Glomerular visceral epithelial cell (primary cell): ENCODE measurements around the gene MYO1E.

Source experiments
- DNase-seq: peaks from one replicate; pipeline ENCODE4 v3.0.0-alpha.2; 2016; ENCODE audit errors: extremely low spot score

MYO1E gene

DNA sequence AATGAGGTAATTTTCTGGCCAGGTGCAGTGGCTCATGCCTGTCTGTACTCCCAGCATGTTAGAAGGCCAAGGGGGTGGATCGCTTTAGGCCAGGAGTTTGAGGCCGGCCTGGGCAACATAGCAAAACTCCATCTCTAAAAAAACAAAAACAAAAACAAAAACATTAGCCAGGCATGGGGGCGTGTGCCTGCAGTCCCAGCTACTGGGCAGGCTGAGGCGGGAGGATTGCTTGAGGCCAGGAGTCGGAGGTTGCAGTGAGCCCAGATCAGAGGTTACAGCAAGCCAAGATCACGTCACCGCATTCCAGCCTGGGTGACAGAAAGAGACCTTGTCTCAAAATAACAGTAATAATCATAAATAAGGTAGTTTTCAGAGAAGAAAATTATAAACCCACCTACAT is 110.4 kb downstream of the MYO1E start:
- no peak for DNase-seq

DNA sequence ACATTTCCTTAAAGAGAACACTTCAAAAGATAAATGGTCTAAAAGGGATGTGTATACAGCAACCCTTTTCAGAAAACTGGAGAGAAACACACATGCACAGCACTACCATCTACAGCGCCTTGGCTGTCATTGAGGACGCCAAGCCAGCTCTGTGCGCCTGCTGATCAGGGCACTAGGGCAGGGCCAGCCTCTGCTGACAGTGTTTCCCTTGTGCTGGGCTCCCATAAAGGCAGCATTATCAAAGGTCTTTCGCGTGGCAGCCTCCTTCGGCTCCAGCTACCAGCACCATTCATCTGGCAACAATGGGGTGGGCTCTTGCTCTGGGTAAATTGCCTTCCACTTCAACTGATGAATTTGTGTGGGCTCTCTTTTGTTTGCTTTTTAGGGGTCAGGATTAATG is 112.6 kb downstream of the MYO1E start:
- DNase-seq = no peak

DNA sequence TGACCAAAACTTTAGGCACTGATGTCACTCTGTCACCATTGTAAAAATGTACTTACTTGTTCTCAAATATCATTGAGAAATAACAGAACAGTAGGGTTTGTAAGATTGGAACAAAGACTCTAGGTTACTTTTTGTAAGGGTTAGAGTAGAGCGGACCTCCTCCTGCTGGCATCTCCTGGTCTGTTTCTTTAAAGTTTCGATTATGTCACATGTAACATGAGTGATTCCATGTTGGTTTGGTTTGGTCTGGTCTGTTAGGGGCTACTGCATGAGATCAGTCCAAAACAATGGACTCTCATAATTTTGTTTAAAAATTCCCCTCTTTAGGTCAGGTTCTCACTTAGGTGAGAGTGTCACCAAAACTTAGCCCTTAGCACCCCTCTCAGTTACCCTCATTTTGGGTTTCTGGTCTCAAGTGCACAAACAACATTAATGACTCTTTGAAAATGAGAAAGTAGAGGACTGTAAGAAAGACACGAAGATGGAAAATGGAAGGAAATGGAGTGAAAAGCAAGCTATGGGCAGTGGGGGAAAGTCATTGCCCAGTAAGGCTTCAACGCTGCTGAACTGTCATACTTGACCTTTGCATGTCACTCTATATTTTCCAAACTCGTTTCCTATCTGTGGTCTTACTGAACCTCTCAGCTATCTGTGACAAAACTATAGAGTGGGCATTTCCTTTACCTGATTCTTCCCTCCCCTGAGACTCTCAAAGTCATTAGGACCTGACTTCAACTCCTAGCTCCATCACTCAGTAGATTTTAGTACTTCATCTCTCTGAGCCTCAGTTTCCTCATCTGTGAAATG is 113.3 kb downstream of the MYO1E start:
- no peak for DNase-seq

DNA sequence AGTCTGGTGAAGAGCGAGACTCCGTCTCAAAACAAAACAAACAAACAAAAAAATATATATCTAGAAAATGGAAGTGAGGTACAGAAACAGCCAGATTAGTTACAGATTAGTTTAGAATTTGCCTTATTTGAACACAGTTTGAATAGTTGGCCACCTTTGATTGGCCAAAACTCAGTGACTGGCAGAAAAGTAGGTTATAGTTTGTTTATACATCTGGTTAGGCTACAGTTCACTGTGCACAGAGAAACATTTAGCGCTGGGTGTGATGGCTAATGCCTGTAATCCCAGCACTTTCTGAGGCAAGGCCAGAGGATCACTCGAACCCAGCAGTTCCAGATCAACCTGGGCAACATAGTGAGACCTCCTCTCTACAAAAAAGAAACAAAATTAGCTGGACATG is 114.4 kb downstream of the MYO1E start:
- DNase-seq = no peak

DNA sequence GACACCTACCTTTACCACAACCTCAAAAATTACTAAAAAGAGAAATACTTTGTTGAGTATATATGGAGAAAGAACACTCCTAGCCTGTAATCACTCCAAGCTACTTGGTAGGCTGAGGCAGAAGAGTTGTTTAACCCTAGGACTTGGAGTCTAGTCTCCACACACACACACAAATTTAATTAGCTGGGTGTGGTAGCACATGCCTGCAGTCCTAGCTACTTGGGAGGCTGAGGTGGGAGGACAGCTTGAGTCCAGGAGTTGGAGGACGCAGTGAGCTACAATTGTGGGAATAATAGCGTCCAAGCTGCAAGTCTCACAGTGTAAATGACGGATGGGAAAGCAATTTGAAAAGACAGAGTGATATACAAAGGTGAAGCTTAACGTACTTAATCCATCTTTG is 115.5 kb downstream of the MYO1E start:
- no peak for DNase-seq

DNA sequence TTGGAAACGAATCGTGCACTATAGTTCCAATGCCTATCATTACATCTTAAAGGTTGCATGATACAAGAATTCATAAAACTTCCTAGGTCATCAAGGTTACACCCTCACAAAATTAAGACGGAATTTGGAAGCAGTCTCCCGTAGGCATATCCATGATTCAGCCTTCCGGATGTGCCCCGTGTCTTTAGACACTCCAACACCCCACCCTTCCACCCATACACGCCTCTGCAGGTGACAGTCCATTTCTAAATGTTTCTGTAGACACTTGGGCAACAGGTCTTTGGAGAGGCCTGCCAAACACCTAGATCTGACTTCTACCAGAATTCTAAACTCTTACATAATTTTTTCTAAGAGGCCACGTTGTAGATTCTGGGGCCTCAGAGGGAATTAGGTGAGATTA is 116.2 kb downstream of the MYO1E start:
- no peak for DNase-seq

DNA sequence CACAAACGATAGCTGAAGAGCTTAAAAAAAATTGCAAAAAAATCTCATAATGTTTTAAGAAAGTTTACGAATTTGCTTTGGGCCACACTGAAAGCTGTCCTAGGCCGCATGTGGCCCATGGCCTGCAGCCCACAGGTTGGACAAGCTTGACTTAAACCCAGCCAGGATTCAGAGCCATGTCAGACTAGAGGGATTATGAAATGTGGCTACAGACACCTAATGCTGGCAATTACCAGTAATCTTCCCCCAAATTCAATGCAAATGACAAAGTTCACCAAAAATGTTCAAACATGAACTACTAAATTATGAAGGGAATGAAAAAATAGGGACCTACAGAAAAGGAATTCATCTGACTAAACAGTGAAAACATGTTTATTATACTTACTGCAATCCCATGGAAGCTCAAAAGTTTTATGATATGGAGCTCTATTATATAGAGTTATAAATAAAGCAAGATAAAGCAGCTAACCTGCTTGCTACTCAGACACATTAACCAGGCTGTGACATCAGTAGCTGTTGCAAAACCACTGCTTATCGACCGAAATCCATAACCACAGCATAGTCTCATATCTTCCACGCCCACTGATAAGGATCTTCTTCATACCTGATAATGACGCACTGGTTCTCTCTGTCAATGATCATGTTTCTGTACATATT is 116.9 kb downstream of the MYO1E start:
- no peak for DNase-seq

DNA sequence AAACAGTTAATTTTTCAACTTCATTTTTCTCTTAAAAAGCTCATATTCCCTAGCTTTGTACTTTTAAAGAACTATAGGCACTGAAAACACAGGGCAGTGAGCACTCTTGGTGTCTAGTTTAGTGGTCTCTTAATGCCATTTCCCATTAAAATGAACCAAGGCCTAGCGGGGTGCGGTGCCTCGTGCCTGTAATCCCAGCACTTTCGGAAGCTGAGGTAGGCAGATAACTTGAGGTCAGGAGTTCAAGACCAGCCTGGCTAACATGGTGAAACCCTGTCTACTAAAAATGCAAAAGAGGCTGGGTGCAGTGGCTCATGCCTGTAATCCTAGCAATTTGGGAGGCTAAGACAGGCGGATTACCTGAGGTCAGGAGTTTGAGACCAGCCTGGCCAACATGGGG is 120.5 kb downstream of the MYO1E start:
- no peak for DNase-seq

DNA sequence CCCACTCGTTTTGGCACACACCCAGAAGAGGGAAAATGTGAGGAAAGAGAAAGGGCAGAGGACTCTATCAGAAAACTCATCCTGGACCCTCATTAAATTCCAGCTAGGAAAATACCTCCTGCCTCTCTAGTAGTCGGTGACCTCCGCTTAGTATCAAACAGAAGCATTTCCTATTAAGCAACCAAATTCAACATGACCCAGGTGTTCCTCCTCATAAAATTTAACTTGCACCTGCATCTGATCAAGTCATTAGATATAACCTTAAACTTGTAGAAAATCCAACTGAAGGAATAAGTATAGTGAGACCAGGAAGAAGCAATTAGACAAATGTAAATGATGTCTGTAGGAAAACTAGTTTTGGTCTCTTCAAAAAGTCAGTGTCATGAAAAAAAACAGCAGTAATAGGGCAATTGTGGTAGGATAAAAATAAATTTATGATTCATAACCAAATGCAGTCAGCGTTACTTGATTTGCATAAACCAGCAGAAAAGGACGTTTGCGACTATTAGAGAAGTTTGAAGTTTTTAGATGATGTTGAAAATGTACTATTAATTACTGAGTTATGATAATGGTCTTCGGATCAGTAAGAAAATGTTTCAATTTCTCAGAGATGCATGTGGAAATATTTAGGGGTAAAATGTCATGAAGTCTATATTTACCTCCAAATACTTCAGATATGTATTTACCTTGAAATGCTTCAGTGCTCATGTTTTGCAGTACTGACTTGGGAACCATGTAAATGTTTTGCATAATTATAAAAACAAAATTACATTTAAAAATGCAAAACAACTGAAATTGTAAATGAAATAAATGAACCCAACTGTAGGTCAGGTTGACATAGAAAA is 121.4 kb downstream of the MYO1E start:
- no peak for DNase-seq

DNA sequence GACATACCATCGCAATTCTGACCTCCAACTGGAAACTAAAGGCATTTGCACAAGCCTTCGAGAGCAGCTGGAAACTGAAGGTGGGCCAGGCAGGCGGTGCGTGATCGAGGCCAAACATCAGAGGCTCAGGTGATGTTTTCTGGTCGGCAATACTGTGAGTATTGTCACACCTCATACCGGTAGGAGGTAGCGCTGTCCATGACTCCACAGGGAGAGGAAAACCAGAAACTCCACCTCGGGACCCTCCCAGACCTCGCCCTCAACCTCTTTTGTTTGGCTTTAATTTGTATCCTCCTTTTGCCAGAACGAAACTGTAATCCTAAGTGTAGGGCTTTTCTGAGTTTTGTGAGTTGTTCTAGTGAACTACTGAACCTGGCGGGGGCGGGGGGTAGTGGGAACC is 122.4 kb downstream of the MYO1E start:
- no peak for DNase-seq

DNA sequence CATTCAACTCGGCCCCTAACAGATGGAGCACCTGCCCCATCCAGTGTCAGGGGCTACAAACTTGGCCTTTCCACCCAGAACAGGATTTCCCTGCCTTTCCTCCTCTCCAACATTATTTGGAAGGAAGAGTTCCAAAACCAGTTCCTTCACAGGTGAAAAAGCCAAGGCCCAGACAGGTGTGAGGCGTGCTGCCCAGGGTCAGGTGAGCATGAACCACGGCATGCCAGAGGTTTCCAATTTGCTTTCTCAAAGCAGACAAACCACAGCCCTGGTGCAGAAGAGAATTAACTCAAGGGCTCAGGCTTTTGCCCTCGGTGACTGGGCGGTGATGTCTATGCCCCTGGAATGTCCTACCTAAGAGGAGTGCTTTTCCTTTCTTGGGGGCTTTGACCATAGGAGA is 122.9 kb downstream of the MYO1E start:
- DNase-seq = no peak

DNA sequence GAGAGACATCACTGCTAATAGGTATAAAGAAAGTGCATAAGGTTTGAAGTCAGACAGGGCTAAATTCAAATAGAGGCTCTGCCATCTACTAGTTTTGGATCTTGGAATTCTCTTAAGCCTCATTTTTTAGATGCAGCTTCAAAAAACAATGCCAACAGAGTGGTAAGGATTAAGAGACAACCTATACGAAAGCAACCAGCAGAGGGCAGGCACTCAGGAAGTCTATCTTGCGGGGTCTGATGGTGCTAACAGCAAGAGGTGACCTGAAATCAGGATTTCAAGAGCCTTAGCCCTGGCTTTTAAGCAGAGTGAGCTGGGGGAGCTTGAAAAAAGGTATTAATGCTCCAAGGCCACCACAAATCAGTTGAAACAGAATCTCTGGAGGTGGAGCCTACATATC is 125.3 kb downstream of the MYO1E start:
- peak; percentile 66 for DNase-seq

DNA sequence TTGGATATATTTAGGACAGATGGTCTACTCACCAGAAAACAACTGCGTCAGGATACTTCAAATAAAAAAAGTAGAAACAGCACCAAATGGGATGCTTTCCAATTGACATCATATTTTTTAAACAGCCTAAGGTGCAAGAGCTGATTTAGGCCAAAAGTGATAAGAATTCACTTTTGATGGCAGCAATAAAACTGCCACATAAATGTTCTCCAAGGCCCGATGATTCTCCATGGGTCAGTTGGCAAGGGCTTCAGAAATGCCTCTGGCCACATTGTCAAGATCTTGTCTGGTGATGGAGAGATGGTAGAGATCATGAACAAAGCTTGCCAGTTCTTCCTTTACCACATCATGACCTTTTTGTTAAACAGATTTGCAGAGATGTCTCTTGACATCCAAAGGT is 127.1 kb downstream of the MYO1E start:
- no peak for DNase-seq

DNA sequence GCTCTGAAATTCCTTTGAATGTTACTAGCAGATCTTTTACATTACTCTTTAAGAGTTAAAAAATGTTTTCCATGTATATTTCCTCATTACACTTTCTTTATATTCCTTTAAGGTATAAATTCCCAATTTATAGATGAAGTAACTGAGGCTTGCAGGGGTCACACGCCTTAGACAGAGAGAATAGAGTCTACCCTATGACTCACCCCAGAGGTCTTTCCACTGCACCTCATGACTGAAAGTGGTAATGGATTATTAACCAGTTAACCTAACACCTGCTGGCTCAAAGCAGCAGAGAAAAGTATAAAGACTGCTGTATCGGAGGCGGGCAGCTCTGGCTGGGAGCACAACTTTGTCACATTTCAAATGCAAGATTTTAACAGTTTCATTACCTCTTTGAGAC is 128.3 kb downstream of the MYO1E start:
- DNase-seq = peak; percentile 66

DNA sequence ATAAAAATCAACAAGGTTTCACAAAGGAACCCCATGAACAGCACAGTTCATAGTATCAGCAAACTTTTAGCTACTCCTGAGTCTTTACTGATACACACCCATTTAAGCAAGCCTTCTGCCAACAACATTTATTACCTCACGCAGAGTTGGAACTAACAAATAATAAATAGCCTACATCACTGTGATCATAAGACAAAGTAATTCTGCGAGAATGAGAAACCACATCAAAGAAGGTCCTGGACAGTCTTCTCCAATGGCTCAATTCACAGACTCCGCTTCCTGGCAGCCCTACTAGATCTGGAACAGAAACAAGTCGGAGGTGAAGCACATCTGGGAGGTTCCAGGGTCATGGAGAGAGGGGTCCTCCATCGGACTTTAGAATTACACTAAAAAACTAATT is 129.0 kb downstream of the MYO1E start:
- no peak for DNase-seq

DNA sequence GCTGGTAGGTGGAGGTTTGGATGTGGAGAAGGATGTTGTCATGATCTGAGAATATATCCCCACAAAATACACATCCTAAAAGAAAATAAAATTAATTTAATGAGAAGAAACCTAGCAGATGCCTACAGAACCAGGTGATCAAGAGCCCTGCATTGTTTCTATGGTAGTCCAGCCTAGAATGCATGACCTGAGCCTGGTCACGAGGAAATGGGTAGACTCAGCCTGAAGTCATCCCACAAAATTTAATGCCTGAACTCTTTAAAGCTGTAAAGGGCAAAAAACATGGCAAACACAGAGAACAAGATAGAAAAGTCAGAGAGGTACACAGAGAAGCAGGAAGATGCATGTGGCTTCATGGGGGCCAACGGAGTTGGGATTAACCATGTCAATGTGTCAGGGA is 130.0 kb downstream of the MYO1E start:
- peak; percentile 21 for DNase-seq

DNA sequence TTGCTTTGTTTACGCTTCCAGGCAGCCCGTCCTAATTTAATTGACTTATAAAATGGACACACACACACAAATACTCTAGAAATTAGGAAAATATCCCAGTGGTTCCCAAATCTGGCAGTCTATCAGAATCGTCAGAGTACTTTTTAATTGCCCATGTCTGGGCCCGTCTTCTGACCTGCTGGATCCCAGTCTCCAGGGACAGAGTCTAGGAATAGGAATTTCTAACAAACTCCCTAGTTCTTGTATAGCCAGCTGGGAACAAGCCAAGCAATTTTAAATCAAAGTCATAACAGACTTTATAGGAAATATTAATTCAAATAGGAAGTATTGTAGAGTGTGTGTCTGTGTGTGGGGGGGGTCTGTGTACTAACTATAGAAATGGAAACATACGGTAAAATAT is 132.6 kb downstream of the MYO1E start:
- no peak for DNase-seq

DNA sequence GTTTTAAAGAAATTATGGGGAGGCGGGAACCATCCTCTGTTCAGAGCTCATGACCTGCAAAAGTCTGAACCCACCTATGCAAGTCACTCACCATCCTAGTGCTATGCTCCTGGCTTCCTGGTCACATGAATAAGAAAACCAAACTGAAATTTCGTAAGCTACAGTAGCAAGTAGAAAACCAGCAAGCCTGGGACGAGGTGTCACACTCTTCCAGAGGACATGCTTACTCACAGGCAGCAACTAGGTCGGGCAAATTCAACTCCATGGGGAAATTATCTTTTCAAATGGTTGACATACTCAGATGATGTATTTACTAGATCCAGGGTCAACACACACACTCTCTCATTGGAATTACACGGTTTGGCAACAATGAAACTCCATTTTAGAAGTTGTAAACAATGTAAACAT is 134.7 kb downstream of the MYO1E start:
- DNase-seq = no peak

DNA sequence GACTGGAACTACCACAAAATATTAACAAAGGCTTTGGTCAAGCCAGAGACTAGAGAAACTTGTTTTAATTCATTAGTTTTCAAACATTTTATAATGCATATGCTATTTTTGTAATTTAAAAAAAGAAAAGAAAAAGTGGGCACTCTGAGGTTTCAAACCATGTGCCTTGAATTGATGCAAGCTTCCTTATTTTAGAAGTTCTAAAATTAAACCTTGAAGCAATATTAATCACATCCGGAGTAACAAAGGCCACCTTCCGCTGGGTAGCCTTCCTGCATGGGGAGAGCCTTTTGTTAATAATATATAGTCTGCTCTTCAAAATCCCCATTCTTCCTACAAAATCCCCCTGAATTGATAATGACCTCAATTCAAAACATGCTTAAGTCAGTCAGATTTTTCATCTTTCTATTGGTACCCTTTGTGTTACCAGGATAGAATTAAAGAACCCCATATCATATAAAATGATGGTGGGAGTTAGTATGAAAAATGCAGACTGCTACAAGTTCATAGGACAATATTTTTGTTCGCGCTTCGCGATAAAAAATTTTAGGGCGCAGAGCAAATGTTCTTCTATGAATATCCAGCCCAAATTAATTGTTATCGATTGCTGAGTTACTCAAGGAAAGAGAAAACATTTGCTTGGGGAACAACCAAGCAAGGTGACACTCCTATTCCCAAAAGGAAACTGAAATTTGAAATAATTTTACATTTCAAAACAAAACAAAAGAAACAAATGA is 135.4 kb downstream of the MYO1E start:
- DNase-seq = no peak

DNA sequence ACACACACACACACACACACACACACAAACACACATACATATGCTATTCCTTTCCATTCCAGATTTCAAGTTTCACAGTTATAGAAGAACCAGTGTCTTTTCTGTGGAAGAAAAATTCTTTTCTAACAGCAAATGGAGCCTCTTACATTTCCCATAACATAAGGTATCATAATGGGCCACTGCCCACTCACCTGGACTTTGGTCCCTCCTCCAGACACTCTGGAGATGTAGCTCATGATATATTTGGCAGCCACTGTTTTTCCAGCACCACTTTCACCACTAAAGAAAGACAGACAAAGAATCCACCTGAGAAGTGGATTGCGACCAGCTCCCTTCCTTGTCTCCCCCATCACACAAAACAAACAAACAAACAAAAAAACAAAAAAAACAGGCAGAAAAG is 136.3 kb downstream of the MYO1E start:
- no peak for DNase-seq

DNA sequence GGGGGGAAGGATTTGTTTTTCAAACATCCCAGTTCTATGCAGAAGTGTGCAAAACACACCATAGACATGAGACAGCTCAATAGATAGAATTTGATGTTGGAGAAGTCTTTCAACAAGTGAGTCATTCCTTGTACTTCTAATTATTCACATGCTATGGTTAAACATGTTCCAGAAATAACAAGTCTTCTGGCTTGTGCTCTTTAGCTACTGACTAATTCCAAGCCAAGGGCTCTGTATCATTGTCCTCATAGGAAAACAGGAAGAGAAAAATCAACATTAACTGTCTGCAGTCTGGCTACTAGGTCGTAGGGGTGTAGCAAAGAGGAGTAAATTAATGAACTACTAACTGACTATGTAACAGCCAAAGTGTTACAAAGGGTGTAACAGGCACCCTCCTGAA is 140.2 kb downstream of the MYO1E start:
- peak; percentile 61 for DNase-seq

DNA sequence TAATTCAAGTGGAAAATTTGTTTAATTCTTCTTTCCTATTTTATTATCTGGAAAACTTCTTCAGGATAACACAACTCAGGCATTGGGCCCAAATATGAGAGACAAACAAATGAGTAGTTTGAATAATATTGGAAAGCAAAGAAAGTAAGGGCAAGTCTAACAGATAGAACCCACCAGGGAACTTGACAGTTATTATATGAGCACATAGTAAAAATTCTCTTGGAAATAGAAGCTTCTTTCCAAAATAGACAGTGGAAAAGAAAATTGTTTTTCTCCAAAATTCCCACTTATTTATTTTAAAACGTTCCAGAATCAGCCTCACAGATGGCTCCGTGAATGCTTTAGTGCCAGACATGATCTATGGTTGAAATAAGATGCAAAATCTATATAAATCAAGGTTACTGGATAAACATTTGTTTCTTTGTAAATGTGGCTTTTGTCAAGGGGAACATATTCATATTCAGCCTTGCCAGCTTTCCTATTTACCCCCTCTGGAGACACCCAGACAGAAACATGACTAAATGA is 142.1 kb downstream of the MYO1E start:
- no peak for DNase-seq
